Activated naive CD8-positive, alpha-beta T cell treated with anti-CD3 and anti-CD28 coated beads, Interleukin-2, amount 10 ng/mL, durations not matched to agents 7 days and 5 days (primary cell): ENCODE measurements around the gene ABI3BP. TPM values are rescaled to one million over a fixed set of nuclear protein-coding genes. Genes with fewer than 3 reads are reported as not detected.

Experiments
- ATAC-seq: fragments of 150-1000 bp; cut with Tn5 transposase; one replicate; pipeline ENCODE4 v1.10.0; 2021; ENCODE audit warnings: low read depth, moderate library complexity
- POLR2A ChIA-PET: fragments of 350-600 bp; sonication (Branson Sonifier 250); formaldehyde crosslinking; loops from one replicate; lab custom pipeline; 2021; ENCODE audit warnings: antibody characterized with exemption; lab: Charles Lee
- DNase-seq: peaks from one replicate; pipeline ENCODE4 v3.0.0; 2021
- H3K27ac Mint-ChIP-seq: one replicate; pipeline ENCODE4 v1.8.0; 2022; ENCODE audit warnings: mild to moderate bottlenecking, mixed read lengths
- H3K27me3 Mint-ChIP-seq: one replicate; pipeline ENCODE4 v1.8.0; 2022; ENCODE audit warnings: mild to moderate bottlenecking, moderate library complexity, mixed read lengths
- H3K36me3 Mint-ChIP-seq: one replicate; pipeline ENCODE4 v1.8.0; 2021; ENCODE audit warnings: mild to moderate bottlenecking, mixed read lengths
- H3K4me1 Mint-ChIP-seq: one replicate; pipeline ENCODE4 v1.8.0; 2021; ENCODE audit warnings: mixed read lengths
- H3K4me3 Mint-ChIP-seq: one replicate; pipeline ENCODE4 v1.8.0; 2022; ENCODE audit warnings: mild to moderate bottlenecking, moderate library complexity, mixed read lengths
- H3K9me3 Mint-ChIP-seq: one replicate; pipeline ENCODE4 v1.8.0; 2021; ENCODE audit warnings: mixed read lengths
- total RNA-seq, 2 experiments: library from RNA; stranded (reverse); gene quantifications; one replicate each; pipeline ENCODE4 v1.2.3, GENCODE V29; 2021

The ABI3BP gene
- total RNA-seq, 2 experiments from 2014 or later: 0.17 TPM; not detected in 1

- Mint-ChIP-seq H3K36me3 (no peaks in the 10 kb centered on the region), H3K9me3 (no peaks in the 10 kb centered on the region), H3K4me3 (no peak overlapping the region), H3K4me1 (no peaks in the 10 kb centered on the region), H3K27me3 (peaks cover under 1% of the 10 kb centered on the region), H3K27ac (no peak overlapping the region)
- POLR2A ChIA-PET: no interaction called here
- no peak for ATAC-seq
- DNase-seq: no peak
Observed at GRCh38 chr3:100912976-100913545, 80.2 kb downstream of the ABI3BP start.

DNA sequence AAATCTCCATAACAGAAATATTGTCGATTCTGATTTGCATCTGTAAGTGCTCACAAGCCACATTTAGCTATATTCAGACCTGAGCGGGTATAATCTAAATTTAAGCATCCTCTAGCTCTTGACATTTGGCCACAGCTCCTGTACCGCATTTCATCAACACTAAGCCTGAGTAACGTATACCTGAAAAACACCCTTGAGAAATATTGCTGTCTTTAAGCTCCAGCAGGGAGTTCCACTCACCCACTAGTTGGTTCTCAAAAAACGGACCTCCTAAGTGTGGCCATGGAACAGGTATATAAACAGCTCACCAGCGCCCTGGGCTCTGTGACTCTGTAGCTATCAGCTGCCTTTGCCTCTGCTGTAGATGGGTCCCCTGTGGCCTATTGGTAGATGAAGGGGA lies 80.7 kb downstream of the ABI3BP start:
- no peaks in the 10 kb centered on the region for H3K4me1 Mint-ChIP-seq
- no peaks in the 10 kb centered on the region for H3K36me3 Mint-ChIP-seq
- ATAC-seq (no peak), DNase-seq (no peak)
- H3K27me3 Mint-ChIP-seq: no peaks in the 10 kb centered on the region
- POLR2A ChIA-PET: no interaction called here
- no peak overlapping the region for H3K4me3 Mint-ChIP-seq
- no peaks in the 10 kb centered on the region for H3K9me3 Mint-ChIP-seq
- no peak overlapping the region for H3K27ac Mint-ChIP-seq

GRCh38 chr3:100911956-100912355 lies 81.3 kb downstream of the ABI3BP start:
- Mint-ChIP-seq H3K36me3 (no peaks in the 10 kb centered on the region), H3K27me3 (no peaks in the 10 kb centered on the region), H3K9me3 (no peaks in the 10 kb centered on the region), H3K4me3 (no peak overlapping the region), H3K4me1 (no peaks in the 10 kb centered on the region), H3K27ac (no peak overlapping the region)
- DNase-seq (no peak), ATAC-seq (no peak)
- POLR2A ChIA-PET: no interaction called here

- no peak overlapping the region for H3K27ac Mint-ChIP-seq
- no peak for DNase-seq
- H3K9me3 Mint-ChIP-seq: no peaks in the 10 kb centered on the region
- POLR2A ChIA-PET: no interaction called here
- no peaks in the 10 kb centered on the region for H3K36me3 Mint-ChIP-seq
- H3K4me3 Mint-ChIP-seq: no peak overlapping the region
- no peaks in the 10 kb centered on the region for H3K27me3 Mint-ChIP-seq
- no peaks in the 10 kb centered on the region for H3K4me1 Mint-ChIP-seq
- no peak for ATAC-seq
Observed at GRCh38 chr3:100910986-100911385, 82.2 kb downstream of the ABI3BP start.

GRCh38 chr3:100902572-100902971 lies 90.6 kb downstream of the ABI3BP start:
- no peak overlapping the region for H3K27ac Mint-ChIP-seq
- no peaks in the 10 kb centered on the region for H3K9me3 Mint-ChIP-seq
- no peak for DNase-seq
- H3K4me1 Mint-ChIP-seq: peaks cover 6% of the 10 kb centered on the region
- no peak for ATAC-seq
- H3K27me3 Mint-ChIP-seq: peaks cover 6% of the 10 kb centered on the region
- H3K4me3 Mint-ChIP-seq: no peak overlapping the region
- no peaks in the 10 kb centered on the region for H3K36me3 Mint-ChIP-seq
- POLR2A ChIA-PET: no interaction called here

DNA sequence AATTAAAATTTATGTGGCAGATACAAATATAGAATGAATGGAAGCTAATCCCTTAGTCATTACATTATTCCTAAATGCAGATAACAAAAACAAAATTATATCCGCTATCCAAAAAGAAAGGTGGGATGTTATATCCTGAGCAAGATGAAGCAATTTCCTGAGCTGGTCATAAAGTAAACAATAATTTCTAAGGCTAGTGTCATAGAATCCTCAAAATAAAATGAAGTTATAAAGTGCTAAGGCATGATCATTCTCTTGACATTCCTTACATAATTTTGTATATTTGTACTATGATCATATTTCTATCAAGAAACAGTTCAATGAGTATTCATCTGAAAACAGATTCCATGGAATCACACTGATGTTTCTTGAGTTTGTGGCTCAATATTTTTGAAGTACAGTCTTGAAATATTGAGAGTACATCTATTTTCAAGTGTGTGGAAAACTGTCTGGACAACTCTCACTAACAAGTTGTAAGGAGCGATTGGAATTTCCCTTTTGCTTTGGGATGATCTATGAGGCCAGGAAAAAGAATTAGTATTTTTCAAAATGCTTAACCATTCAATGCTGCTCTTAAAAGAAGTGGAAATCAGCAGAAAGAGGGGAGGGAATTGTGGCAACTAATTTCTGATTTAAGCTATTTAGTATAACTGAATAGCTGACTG lies 92.4 kb downstream of the ABI3BP start:
- Mint-ChIP-seq H3K4me3 (no peak overlapping the region), H3K36me3 (no peaks in the 10 kb centered on the region), H3K27me3 (peaks cover 6% of the 10 kb centered on the region), H3K27ac (no peak overlapping the region), H3K9me3 (no peaks in the 10 kb centered on the region), H3K4me1 (peaks cover 6% of the 10 kb centered on the region)
- ATAC-seq (no peak), DNase-seq (no peak)
- POLR2A ChIA-PET: no interaction called here

DNA sequence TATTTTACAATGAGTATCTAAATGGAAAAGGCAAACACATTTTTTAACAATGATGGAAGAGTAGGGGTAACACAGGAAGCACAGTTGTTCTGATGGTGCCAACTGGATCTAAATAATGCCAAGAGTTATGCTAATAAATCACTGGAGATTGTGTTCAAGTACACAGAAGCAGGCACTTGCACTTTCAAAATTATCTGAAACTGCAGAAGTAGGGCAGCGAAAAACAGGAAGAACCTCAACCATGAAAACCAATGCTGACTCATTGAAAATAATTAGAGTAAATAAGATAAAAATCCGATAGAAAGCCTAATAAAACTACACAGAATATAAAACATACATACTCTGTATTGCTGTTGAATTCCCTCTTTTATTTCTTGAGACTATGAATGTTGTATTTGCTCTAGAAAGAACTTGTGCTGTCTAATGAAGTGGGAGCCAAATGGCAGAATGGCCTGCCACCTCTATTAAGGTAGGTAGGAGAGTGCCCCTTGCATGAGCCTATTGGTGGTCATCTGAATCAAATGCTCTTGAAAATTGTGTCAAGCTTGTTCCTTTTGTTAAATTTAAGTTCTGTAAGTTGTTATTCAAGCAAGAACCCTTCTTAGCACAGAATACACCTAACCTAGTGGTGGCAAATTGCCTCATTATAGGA lies 93.7 kb downstream of the ABI3BP start:
- no peak overlapping the region for H3K27ac Mint-ChIP-seq
- DNase-seq: no peak
- peaks cover 6% of the 10 kb centered on the region for H3K4me1 Mint-ChIP-seq
- H3K36me3 Mint-ChIP-seq: no peaks in the 10 kb centered on the region
- H3K27me3 Mint-ChIP-seq: peaks cover 6% of the 10 kb centered on the region
- POLR2A ChIA-PET: no interaction called here
- H3K4me3 Mint-ChIP-seq: no peak overlapping the region
- no peaks in the 10 kb centered on the region for H3K9me3 Mint-ChIP-seq
- ATAC-seq: no peak

GRCh38 chr3:100898681-100899080 lies 94.5 kb downstream of the ABI3BP start:
- Mint-ChIP-seq H3K36me3 (no peaks in the 10 kb centered on the region), H3K4me3 (no peak overlapping the region), H3K9me3 (no peaks in the 10 kb centered on the region), H3K27ac (peak overlapping the region; percentile 31), H3K4me1 (peaks cover 6% of the 10 kb centered on the region), H3K27me3 (peaks cover 6% of the 10 kb centered on the region)
- DNase-seq (no peak), ATAC-seq (no peak)
- POLR2A ChIA-PET: no interaction called here

- DNase-seq (no peak), ATAC-seq (no peak)
- Mint-ChIP-seq H3K27me3 (peaks cover 2% of the 10 kb centered on the region), H3K9me3 (no peaks in the 10 kb centered on the region), H3K4me3 (no peak overlapping the region), H3K36me3 (no peaks in the 10 kb centered on the region), H3K4me1 (peaks cover 6% of the 10 kb centered on the region), H3K27ac (no peak overlapping the region)
- POLR2A ChIA-PET: no interaction called here
Observed at GRCh38 chr3:100896994-100897393, 96.2 kb downstream of the ABI3BP start.

GRCh38 chr3:100893590-100893989 lies 99.6 kb downstream of the ABI3BP start:
- DNase-seq (no peak), ATAC-seq (no peak)
- no peak overlapping the region for H3K27ac Mint-ChIP-seq
- H3K27me3 Mint-ChIP-seq: peaks cover 7% of the 10 kb centered on the region
- POLR2A ChIA-PET: no interaction called here
- H3K4me3 Mint-ChIP-seq: no peak overlapping the region
- H3K9me3 Mint-ChIP-seq: no peaks in the 10 kb centered on the region
- no peaks in the 10 kb centered on the region for H3K36me3 Mint-ChIP-seq
- peaks cover under 1% of the 10 kb centered on the region for H3K4me1 Mint-ChIP-seq

DNA sequence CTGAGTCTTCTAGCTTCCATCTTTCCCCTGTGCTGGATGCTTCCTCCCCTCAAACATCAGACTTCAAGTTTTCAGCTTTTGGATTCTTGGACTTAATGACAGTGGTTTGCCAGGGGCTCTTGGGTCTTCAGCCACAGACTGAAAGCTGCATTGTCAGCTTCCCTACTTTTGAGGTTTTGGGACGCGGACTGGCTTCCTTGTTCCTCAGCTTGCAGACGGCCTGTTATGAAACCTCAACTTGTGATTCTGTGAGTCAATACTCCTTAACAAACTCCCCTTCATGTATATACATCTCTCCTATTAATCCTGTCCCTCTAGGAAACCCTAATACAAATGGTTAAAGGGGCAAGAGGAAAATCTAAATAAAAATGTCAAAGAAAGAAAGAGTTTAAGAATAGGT lies 100.1 kb downstream of the ABI3BP start:
- Mint-ChIP-seq H3K9me3 (no peaks in the 10 kb centered on the region), H3K27me3 (peaks cover 7% of the 10 kb centered on the region), H3K4me1 (no peaks in the 10 kb centered on the region), H3K27ac (no peak overlapping the region), H3K36me3 (no peaks in the 10 kb centered on the region), H3K4me3 (no peak overlapping the region)
- ATAC-seq (no peak), DNase-seq (no peak)
- POLR2A ChIA-PET: no interaction called here

DNA sequence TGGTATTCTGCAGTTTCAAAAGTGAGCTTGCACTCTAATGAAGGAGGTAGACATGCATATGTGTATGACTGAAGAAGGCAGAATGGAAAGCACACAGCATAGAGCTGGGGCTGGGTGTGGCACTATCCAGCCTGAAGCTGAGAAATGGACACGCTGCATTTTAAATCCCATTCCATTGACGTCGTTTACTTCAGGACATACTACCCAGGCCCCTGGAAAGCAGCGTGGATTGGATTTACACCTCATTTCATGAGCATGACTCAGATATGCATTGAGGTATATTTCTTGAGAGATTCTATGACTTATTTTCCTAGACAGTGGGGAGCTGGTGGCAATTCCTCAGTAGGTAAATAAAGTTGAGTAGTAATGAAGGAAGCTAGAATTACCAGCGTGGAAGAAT lies 101.4 kb downstream of the ABI3BP start:
- peaks cover 7% of the 10 kb centered on the region for H3K27me3 Mint-ChIP-seq
- DNase-seq (no peak), ATAC-seq (no peak)
- no peak overlapping the region for H3K27ac Mint-ChIP-seq
- no peaks in the 10 kb centered on the region for H3K4me1 Mint-ChIP-seq
- no peaks in the 10 kb centered on the region for H3K36me3 Mint-ChIP-seq
- H3K4me3 Mint-ChIP-seq: no peak overlapping the region
- no peaks in the 10 kb centered on the region for H3K9me3 Mint-ChIP-seq
- POLR2A ChIA-PET: no interaction called here

DNA sequence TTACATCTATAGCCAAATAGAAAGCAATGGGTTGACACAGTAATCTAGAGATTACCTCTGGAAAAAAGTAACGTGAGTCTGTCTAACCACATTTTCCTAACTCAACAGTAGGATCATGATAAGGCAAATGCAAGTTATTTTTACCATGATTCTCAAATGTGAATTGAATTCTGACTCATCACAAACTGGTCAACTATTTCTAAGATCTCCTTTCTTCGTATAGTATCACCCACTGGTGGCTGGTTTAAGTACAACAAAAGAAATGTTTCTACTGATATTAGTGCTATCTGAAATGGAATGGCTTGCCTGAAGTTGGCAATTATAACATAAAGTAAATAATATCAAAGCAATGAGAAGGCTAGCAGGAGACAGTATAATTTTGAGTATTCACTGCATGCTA lies 102.2 kb downstream of the ABI3BP start:
- no peak overlapping the region for H3K4me3 Mint-ChIP-seq
- DNase-seq (no peak), ATAC-seq (no peak)
- peaks cover 7% of the 10 kb centered on the region for H3K27me3 Mint-ChIP-seq
- no peaks in the 10 kb centered on the region for H3K4me1 Mint-ChIP-seq
- no peak overlapping the region for H3K27ac Mint-ChIP-seq
- no peaks in the 10 kb centered on the region for H3K9me3 Mint-ChIP-seq
- no peaks in the 10 kb centered on the region for H3K36me3 Mint-ChIP-seq
- POLR2A ChIA-PET: no interaction called here

DNA sequence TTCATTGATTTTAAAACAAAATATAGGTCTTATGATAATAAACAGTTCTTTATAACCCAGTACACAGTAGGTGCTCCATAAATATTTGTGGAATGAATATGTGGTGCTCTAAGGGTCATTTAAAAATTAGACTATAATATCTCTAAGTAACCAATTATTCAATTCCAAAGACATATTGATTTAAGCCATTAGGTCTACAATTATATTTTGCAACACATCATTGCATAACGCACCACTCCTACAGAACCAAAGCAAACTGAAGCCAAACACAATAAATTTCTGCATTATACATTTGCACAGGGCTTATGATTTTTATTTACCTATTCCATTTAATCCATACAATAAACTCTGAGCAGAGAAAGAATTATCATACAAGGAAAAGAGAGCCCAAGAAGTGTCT lies 104.3 kb downstream of the ABI3BP start:
- ATAC-seq (no peak), DNase-seq (no peak)
- H3K36me3 Mint-ChIP-seq: no peaks in the 10 kb centered on the region
- no peak overlapping the region for H3K4me3 Mint-ChIP-seq
- peaks cover 10% of the 10 kb centered on the region for H3K27me3 Mint-ChIP-seq
- POLR2A ChIA-PET: no interaction called here
- H3K9me3 Mint-ChIP-seq: no peaks in the 10 kb centered on the region
- no peaks in the 10 kb centered on the region for H3K4me1 Mint-ChIP-seq
- no peak overlapping the region for H3K27ac Mint-ChIP-seq
